Measurements from ENCODE around the gene KRT14. TPM values are rescaled to one million over a fixed set of nuclear protein-coding genes. Genes with fewer than 3 reads are reported as not detected.
"Not testable (repeated sequence)": the region's sequence is repeated elsewhere in the genome, so short reads cannot be mapped to it uniquely, and the experiment has no call there.

Gene KRT14
- total RNA-seq, 1 donor from 2014 or later: not detected

DNA sequence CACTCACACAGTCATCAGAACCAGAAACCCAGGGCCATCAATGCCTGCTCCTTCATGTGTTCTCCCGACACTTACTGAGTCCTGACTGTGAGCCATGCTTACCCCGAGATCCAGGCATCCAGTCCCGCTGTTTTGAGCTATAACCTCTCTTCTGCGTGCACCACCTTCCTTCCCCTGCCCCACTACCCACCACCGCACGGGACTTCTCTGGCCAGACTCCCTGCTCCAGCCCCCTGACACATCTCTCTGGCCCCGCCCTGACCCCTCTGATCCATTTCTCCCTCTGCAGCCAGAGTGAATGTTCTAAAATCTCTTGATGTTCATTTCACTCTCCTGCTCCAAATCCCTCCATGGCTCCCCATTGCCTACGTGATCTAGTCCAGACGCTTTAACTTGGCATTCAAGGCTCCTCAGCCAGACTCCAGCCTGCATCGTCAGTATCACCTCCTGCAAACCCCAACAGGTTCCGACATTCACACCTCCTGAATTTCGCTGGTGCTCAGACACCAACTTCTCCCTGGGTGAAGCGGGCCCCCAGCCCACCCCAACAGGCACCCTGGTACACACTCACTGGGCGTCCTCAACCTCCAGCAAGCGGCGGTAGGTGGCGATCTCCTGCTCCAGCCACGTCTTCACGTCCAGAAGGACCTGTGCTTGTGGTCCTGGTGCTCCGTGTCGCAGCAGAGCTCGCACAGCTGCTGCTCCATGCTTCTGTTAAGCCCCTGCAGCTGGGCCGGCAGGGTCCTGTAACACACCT, 40.8 kb upstream of the KRT14 start:
- H3K4me3 Mint-ChIP-seq: no peak overlapping the region

DNA sequence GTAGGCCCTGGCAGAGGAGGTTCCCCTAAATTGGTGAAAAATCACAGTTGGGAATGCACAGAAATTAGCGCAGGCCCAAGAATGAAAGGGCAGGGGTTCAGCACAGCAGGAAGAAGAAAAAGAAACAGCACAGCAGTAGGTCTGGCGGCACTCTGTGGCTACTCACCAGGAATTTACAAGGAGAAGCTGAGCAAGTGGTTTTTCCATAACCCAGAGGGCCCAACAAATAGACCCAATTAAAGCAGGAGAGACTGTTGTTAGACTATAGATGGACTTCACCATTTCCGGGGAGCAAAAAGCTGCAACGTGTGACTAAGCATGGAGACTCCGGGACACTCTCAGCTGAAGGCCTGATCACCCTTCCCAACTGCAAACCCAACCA, 40.2 kb upstream of the KRT14 start:
- DNase-seq (ENCODE audit: low spot score); H3K27ac Mint-ChIP-seq; H3K4me1 Mint-ChIP-seq (ENCODE audit: low read depth); H3K9me3 Mint-ChIP-seq; H3K27me3 Mint-ChIP-seq (ENCODE audit: insufficient read depth); H3K4me3 Mint-ChIP-seq; intact Hi-C loops (cut with micrococcal nuclease); H3K36me3 Mint-ChIP-seq (ENCODE audit: low read depth): not testable (repeated sequence)

More for the DNA sequence above, 40.8 kb upstream of the KRT14 start:
- Mint-ChIP-seq H3K27ac (no peak overlapping the region), H3K9me3 (no peaks in the 10 kb centered on the region), H3K36me3 (ENCODE audit: low read depth) (no peaks in the 10 kb centered on the region), H3K4me1 (ENCODE audit: low read depth) (no peaks in the 10 kb centered on the region), H3K27me3 (ENCODE audit: insufficient read depth) (no peaks in the 10 kb centered on the region)
- intact Hi-C loops (cut with micrococcal nuclease): no loop called here
- DNase-seq (ENCODE audit: low spot score): no peak

DNA sequence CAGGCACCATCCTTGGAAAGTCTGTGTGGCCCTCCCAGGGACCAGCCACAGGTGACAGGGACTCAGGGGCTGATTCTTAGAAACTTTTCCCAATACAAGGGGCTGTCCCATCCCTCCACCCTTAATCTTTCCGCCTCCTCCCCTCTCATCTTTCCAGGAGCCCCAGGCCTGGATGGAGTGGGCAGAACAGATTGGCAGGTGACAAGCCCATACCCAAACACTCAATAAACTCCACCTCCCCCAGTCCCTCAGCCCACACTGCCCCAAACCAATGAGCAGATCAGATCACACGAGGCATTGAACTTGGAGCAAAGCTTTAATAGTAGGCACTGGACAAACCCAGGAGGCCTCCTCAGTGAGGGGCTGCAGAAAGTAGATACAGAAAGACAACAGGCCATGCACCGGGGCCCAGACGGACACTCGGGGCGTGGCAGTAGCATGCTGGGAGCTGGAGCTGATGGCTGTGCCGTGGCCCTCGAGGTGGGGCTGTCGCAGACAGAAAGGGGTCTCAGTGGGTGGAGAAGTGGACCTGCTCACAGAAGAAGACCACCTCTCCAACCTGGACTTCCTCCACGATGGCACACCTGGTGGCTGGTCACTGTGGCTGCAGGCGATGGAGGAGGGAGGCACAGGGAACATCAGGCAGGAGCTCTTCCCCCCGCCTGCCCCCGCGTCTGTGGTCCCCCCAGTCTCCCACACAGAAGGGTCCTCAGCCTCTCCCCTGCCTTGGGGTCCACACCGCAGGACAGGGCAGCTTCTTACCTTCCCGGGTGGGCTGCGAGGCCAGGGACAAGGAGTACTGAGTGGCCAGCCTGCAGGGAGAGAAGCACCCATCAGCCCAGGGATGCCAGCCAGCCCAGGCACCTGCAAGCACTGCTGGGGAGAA, 39.6 kb upstream of the KRT14 start:
- DNase-seq (ENCODE audit: low spot score); H3K9me3 Mint-ChIP-seq; H3K4me1 Mint-ChIP-seq (ENCODE audit: low read depth); H3K4me3 Mint-ChIP-seq; H3K27ac Mint-ChIP-seq; H3K27me3 Mint-ChIP-seq (ENCODE audit: insufficient read depth); intact Hi-C loops (cut with micrococcal nuclease); H3K36me3 Mint-ChIP-seq (ENCODE audit: low read depth): not testable (repeated sequence)

DNA sequence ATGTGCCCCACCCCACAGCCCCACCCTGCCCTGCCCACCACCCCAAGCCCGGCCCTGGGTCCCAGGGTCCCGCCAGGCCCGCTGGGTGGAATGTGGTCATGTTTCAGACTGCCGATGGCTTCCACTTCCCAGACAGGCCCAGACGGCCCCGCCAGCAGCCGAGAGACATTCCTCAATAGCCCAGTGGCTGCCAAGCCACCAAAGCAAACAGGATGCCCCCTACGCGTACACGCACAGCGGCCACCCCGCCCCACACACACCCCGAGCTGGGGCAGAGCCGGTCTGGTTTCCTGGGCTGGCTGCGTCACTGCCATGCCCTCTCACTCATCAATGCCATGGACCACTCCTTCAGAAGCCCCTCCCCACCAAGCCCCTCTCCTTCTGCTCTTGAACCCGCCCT, 38.9 kb upstream of the KRT14 start:
- Mint-ChIP-seq H3K4me3 (no peak overlapping the region), H3K27me3 (ENCODE audit: insufficient read depth) (no peaks in the 10 kb centered on the region)

DNA sequence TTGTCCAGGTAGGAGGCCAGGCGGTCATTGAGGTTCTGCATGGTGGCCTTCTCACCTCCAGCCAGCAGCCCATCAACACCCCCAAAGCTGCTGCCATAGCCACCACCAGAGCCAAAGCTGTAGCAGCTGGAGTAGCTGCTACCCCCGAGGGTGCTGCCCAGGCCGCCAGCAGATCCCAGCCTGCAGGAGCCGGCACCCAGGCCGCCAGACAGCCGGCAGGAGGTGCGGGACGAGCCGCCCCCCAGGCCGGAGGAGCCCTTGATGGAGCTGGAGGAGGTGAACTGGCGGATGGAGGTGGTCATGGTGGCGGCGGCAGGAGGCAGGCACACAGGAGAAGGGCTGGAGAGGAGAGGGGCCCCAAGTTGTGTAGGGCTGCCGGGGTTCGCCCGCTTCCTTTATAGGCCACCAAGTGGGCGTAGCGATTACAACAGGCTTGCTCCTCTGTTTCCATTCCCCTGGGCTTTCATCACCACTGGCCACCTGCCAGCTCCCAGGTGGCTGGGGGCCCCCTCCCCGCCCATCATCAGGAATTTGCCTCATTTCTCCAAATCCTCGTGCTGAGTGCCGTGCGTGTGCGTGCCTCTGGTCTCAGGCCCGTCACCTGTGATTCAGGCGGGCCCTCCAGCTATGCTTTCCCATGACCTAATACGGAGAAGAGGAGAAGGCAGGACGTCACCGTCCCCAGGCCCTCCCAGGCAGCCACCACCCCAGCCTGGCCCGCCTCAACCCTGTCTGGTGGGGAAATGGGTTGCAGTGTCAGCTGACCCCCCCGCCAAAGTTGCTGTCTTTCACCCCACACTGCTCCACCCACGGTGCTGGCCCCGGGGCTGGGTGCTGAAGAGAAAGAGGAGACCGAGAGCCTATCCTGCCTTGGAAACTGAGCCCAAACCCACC, 37.8 kb upstream of the KRT14 start, which contains the start of gene KRT17:
Gene KRT17, minus strand, starts transcription at position 368 of the 894 bp plus-strand sequence. Its CDS starts 66 bp downstream, at position 302.
- Mint-ChIP-seq H3K4me1 (ENCODE audit: low read depth) (no peaks in the 10 kb centered on the region), H3K36me3 (ENCODE audit: low read depth) (no peaks in the 10 kb centered on the region), H3K27me3 (ENCODE audit: insufficient read depth) (no peaks in the 10 kb centered on the region), H3K9me3 (no peaks in the 10 kb centered on the region), H3K4me3 (no peak within 1 kb of the TSS), H3K27ac (no peak within 1 kb of the TSS)
- intact Hi-C loops (cut with micrococcal nuclease): no loop called here
- no peak for DNase-seq (ENCODE audit: low spot score)

More for the DNA sequence above, 38.9 kb upstream of the KRT14 start:
- no peak overlapping the region for H3K27ac Mint-ChIP-seq
- H3K36me3 Mint-ChIP-seq (ENCODE audit: low read depth): no peaks in the 10 kb centered on the region
- no peaks in the 10 kb centered on the region for H3K9me3 Mint-ChIP-seq
- DNase-seq (ENCODE audit: low spot score): no peak
- H3K4me1 Mint-ChIP-seq (ENCODE audit: low read depth): no peaks in the 10 kb centered on the region
- intact Hi-C loops (cut with micrococcal nuclease): no loop called here

DNA sequence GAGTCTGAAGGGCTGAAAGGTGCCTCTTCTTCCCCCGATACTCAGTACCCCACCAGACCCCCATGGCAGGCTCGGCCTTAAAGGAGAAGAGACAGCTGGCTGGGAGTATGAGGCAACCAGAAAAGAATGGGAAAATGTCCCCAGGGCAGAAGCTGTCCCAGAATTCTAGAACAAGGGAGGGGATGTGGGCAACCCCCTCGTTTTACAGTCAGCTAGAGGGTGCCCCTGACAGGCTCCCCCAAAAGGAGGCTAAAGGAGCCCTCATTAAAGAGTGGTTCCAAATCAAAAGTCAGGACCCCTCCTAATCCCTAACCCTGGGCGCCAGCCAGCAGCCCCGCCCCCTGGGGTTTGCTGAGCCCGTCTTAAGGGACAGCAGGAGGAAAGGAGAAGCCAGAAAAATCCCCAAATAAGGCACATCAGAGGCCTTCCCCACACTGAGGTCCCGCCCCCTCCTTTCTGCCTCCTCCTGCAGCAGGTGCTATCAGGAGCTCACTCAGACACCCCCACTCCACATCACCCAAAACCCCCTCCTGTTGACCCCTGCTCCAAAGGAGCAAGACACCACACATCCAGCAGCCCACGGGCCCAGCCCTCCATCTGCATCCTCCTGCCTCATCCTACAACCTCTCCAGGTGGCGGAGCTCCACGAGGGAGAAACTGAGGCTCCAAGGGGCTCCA, 36.6 kb upstream of the KRT14 start:
- H3K9me3 Mint-ChIP-seq; H3K36me3 Mint-ChIP-seq (ENCODE audit: low read depth); H3K27me3 Mint-ChIP-seq (ENCODE audit: insufficient read depth); H3K4me1 Mint-ChIP-seq (ENCODE audit: low read depth); H3K27ac Mint-ChIP-seq; intact Hi-C loops (cut with micrococcal nuclease); DNase-seq (ENCODE audit: low spot score); H3K4me3 Mint-ChIP-seq: not testable (repeated sequence)

DNA sequence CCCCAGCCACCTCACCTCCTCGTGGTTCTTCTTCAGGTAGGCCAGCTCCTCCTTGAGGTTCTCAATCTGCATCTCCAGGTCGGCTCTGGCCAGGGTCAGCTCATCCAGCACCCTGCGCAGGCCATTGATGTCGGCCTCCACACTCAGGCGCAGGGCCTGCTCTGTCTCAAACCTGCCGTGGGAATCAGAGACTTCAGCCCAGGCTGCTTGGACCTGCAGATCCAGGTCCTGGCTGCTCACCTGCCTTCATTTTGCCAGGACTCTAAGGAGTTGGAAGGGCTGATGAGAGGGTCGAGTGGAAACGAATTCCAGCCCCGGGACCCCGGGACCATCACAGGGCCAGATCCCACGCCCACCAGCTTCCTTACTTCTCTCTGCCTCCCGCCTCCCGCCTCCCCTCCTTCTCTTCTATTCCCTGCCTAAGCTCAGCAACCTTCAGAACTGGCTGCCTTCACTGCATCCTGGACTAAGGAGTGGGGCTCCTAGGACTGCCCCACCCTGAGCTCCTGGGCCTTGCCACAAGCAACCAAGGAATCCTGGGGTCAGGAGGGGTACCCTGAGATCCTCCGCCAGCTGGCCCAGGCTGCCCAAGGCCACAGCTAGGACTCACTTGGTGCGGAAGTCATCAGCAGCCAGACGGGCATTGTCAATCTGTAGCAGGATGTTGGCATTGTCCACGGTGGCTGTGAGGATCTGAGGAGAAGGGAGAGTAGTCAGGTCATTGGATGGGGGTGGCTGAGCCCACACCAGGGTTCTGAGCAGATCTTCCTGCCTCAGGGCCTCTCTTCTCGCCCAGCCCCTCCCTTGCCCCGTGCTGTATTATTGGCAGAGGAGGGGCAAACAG, 35.9 kb upstream of the KRT14 start:
- H3K9me3 Mint-ChIP-seq; DNase-seq (ENCODE audit: low spot score); H3K4me1 Mint-ChIP-seq (ENCODE audit: low read depth); intact Hi-C loops (cut with micrococcal nuclease); H3K27ac Mint-ChIP-seq; H3K36me3 Mint-ChIP-seq (ENCODE audit: low read depth); H3K27me3 Mint-ChIP-seq (ENCODE audit: insufficient read depth); H3K4me3 Mint-ChIP-seq: not testable (repeated sequence)

DNA sequence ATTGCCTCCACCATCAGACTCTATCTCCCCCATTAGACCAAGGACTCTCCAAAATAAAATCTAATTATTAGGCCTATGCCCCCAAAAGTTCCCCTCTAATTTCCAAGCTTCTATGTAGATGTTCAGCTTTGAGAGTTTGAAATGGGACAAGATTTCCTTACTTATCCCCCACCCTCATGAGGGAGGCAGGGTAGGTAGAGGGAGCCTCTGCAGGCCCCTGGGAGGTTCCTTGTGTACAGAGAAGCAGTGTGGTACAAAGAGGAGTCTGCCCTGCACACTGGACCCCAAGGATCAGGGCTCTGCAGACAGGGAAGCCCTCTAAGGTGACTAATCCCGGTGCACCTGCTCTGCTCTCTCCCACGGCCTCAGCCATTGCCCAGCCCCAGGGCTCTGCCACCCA, 35.2 kb upstream of the KRT14 start:
- no peaks in the 10 kb centered on the region for H3K4me1 Mint-ChIP-seq (ENCODE audit: low read depth)
- H3K27me3 Mint-ChIP-seq (ENCODE audit: insufficient read depth): no peaks in the 10 kb centered on the region
- intact Hi-C loops (cut with micrococcal nuclease): no loop called here
- no peak overlapping the region for H3K27ac Mint-ChIP-seq
- H3K9me3 Mint-ChIP-seq: no peaks in the 10 kb centered on the region
- DNase-seq (ENCODE audit: low spot score): no peak
- no peak overlapping the region for H3K4me3 Mint-ChIP-seq
- H3K36me3 Mint-ChIP-seq (ENCODE audit: low read depth): no peaks in the 10 kb centered on the region

DNA sequence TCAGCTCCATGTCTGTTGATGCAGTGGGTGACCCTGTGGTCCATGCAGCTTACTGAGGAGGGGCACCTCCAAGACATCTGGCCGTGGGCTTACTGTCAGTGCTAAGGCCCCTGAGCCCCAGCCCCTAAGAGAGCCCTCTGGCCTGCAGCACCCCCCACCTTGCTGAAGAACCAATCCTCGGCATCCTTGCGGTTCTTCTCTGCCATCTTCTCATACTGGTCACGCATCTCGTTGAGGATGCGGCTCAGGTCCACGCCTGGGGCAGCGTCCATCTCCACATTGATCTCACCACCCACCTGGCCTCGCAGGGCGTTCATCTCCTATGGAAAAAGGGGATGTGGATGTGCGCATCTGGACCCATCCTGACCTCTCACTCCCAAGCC, 34.7 kb upstream of the KRT14 start:
- H3K9me3 Mint-ChIP-seq; H3K27ac Mint-ChIP-seq; H3K4me1 Mint-ChIP-seq (ENCODE audit: low read depth); H3K36me3 Mint-ChIP-seq (ENCODE audit: low read depth); H3K27me3 Mint-ChIP-seq (ENCODE audit: insufficient read depth); H3K4me3 Mint-ChIP-seq; intact Hi-C loops (cut with micrococcal nuclease); DNase-seq (ENCODE audit: low spot score): not testable (repeated sequence)

DNA sequence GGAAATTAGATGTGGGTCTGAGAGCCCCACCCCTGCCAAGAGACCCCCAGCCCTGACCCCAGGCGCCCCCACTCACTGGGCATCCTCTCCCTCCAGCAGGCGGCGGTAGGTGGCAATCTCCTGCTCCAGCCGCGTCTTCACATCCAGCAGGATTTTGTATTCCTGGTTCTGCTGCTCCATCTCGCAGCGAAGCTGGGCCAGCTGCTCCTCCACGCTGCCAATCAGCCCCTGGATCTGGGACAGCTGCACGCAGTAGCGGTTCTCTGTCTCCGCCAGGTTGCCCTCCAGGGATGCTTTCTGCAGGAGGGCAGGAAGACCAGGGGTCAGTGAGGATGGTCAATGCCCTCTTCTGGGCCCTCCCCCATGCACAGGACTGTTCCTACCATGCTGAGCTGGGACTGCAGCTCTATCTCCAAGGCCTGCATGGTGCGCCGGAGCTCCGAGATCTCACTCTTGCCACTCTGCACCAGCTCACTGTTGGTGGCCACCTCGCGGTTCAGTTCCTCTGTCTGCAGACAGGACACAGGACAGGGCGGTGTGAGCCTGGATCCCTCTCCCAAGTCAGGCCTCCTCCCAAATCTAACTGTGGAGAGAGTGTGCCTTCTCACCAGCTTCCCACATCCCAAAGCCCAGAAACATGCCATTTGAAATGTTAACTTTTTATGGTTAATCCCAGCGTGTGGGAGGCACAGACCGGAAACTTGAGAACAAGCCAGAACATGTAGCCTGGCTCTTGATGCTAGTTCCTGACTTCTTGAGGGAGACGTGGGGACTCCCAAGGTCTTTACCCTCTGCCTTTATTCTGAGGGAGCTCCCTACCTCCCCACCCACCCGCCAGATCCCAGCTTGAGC, 34.1 kb upstream of the KRT14 start:
- H3K4me3 Mint-ChIP-seq: no peak overlapping the region
- H3K4me1 Mint-ChIP-seq (ENCODE audit: low read depth): no peaks in the 10 kb centered on the region
- DNase-seq (ENCODE audit: low spot score): no peak
- H3K9me3 Mint-ChIP-seq: no peaks in the 10 kb centered on the region
- H3K36me3 Mint-ChIP-seq (ENCODE audit: low read depth): no peaks in the 10 kb centered on the region
- no peak overlapping the region for H3K27ac Mint-ChIP-seq
- intact Hi-C loops (cut with micrococcal nuclease): no loop called here
- H3K27me3 Mint-ChIP-seq (ENCODE audit: insufficient read depth): no peaks in the 10 kb centered on the region

DNA sequence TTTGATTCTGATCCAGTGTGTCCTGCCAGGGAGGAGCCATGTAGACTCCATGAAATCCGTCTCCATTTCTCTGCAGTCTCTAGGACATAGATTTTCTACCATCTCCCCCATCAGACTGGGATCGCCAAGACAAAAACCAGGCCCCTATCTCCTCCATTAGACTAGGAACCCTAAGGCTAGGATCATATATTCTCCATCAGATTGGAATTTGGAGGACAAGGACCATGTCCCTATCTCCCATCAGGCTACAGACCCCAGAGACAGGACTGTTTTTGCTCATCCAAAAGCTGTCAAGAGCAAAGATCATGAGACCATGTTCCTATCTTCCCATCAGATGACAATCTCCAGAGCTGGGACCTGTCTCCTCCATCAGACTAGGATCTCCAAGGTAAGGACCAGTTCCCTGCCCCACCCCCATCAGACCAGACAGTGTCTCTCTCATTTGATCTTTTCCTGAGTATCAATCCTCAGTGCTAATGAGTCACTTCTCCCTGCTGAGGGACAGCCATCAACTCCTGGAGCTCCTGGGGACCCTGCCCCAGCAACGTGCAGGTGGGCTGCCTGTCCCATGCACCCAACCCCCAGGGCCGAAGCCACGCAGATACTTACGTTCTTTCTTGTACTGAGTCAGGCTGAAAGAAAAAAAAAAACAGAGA, 33.4 kb upstream of the KRT14 start:
- H3K9me3 Mint-ChIP-seq; H3K27ac Mint-ChIP-seq; intact Hi-C loops (cut with micrococcal nuclease); H3K27me3 Mint-ChIP-seq (ENCODE audit: insufficient read depth); DNase-seq (ENCODE audit: low spot score); H3K4me3 Mint-ChIP-seq; H3K4me1 Mint-ChIP-seq (ENCODE audit: low read depth); H3K36me3 Mint-ChIP-seq (ENCODE audit: low read depth): not testable (repeated sequence)
